ENCODE results near the gene NSD1. TPM values are rescaled to one million over a fixed set of nuclear protein-coding genes. Genes with fewer than 3 reads are reported as not detected.
A peak's percentile ranks its signal among the peaks of the same experiment; 100 is the strongest.

NSD1 gene
- total and polyA plus RNA-seq, 9 of the 15 experiments (the other 6 are each of a cell fraction or from before 2014, with no cell fraction given): 3.8 to 51.0 (median 24.7) TPM

DNA sequence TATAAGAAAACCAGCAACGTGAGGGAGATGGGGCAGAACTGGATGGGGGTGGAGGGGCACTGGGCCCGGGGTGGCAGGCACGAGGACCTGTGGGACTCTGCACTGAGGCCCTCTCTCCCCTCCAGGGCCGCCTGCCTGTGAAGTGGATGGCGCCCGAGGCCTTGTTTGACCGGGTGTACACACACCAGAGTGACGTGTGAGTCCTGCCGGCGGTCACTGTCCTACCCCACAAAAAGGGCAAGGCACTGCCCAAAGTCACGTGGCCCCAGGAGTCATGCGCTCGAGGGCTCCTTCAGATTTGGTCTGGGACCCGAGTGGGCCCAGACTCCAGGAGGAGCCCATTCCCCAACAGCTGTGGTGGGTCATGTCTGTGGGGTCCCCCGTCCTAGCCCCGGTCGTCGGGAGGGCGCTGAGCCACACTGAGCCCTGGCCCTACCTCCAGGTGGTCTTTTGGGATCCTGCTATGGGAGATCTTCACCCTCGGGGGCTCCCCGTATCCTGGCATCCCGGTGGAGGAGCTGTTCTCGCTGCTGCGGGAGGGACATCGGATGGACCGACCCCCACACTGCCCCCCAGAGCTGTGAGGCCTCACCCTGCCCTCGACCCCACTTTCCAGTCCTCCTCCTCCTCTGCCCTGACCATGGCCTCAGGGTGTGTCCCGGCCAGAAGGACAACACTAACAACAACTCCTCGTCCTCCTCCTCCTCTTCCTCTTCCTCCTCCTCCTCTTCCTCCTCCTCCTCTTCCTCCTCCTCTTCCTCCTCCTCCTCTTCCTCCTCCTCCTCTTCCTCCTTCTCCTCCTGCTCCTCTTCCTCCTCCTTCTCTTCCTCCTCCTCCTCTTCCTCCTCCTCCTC is 37.2 kb upstream of the NSD1 start:
- H3K4me1 ChIP-seq (replicated peaks in 1 of 2; ENCODE audit: control insufficient read depth in 2 of 2, insufficient read depth in 2 of 2, low read length in 2 of 2): peaks cover 0 to 46% of the 10 kb centered on the region in 2 experiments; a peak in 2 of 5 replicates
- FAIRE-seq: no peak
- no peak overlapping the region for H2AFZ ChIP-seq (ENCODE audit: low read depth, low read length)
- no peak overlapping the region for H3K4me2 ChIP-seq (ENCODE audit: insufficient read depth, low read length)
- intact Hi-C loops (cut with micrococcal nuclease): loop anchor here (5.0 kb wide), 1 partner anchor 279 kb away; no protein-coding TSS in a partner anchor
- no peak for TF ChIP-seq ZNF24 (IDR thresholded peaks at IDR 0.05)
- TF ChIP-seq POLR2G (IDR thresholded peaks at IDR 0.05; ENCODE audit: low read depth, low read length): 0 out of 2 replicates have a peak, but pooled peaks have one; percentile 15
- TF ChIP-seq, protein P1, sequence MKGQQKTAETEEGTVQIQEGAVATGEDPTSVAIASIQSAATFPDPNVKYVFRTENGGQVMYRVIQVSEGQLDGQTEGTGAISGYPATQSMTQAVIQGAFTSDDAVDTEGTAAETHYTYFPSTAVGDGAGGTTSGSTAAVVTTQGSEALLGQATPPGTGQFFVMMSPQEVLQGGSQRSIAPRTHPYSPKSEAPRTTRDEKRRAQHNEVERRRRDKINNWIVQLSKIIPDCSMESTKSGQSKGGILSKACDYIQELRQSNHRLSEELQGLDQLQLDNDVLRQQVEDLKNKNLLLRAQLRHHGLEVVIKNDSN (CRISPR knock-in tag; IDR thresholded peaks at IDR 0.05): peak; percentile 64
- peak; percentile 99 for TF ChIP-seq ZNF263 (CRISPR knock-in tag; IDR thresholded peaks at IDR 0.05; ENCODE audit: borderline replicate concordance)
- no peak for ATAC-seq
- no peaks in the 10 kb centered on the region for H4K20me1 ChIP-seq (replicated peaks; ENCODE audit: control insufficient read depth, insufficient read depth, low read length)
- no peak overlapping the region for H3K27ac ChIP-seq (ENCODE audit: extremely low read depth, low read depth, low read length)
- CTCF ChIA-PET (ENCODE audit: low intra/inter-chr PET ratio): no interaction called here
- H3K79me2 ChIP-seq (ENCODE audit: control insufficient read depth, insufficient read depth, low read length): no peaks in the 10 kb centered on the region
- in situ Hi-C loops (cut with MboI): no loop called here
- no peak overlapping the region for H3K4me3 ChIP-seq
- DNase-seq (ENCODE audit: extremely low read depth in 1 of 4, low spot score in 3 of 4): no peak
- peak overlapping the region in 1 of 2 experiments; percentile 35; a peak in 1 of 4 replicates for H3K9ac ChIP-seq (ENCODE audit: insufficient read depth in 1 of 2, low read depth in 2 of 2, low read length in 2 of 2)
- 0 out of 5 replicates have a peak, but pooled peaks cover 0 to 3% of the 10 kb centered on the region in 2 experiments for H3K27me3 ChIP-seq (ENCODE audit: control insufficient read depth in 2 of 2, insufficient read depth in 2 of 2, low read length in 2 of 2)
- 0 out of 3 replicates have a peak, but pooled peaks cover 5% of the 10 kb centered on the region for H3K36me3 ChIP-seq (ENCODE audit: control insufficient read depth, insufficient read depth, low read length)
- POLR2A ChIA-PET: no interaction called here
- no peaks in the 10 kb centered on the region for H3K9me3 ChIP-seq (replicated peaks; ENCODE audit: control insufficient read depth, insufficient read depth, low read depth, low read length)
- no TSS peak for BruUV-seq (replicated peaks)
- H3K9me1 ChIP-seq (ENCODE audit: control insufficient read depth, insufficient read depth, low read length): no peaks in the 10 kb centered on the region
- WGBS (ENCODE audit: insufficient coverage, low coverage, missing lambda C conversion rate): 66% methylated on average over 8 of the region's 29 CpGs

All from K562 (cell line).